HAP-1 (cell line): Measurements from ENCODE around the gene MEF2B.
"Not testable (repeated sequence)": the region's sequence is repeated elsewhere in the genome, so short reads cannot be mapped to it uniquely, and the experiment has no call there.

Source experiments
- DNase-seq, 2 experiments: peaks; one replicate each; pipeline ENCODE4 v3.0.0-alpha.2; 2016 to 2020; ENCODE audit warnings: low spot score in 2 of 2
- H3K27me3 ChIP-seq: fragments of 250-450 bp; sonication (Bioruptor Pico); 2 replicates; pipeline ENCODE4 v1.5.1; 2020; ENCODE audit warnings: low read depth, mild to moderate bottlenecking, moderate library complexity
- H3K36me3 ChIP-seq: fragments of 250-450 bp; sonication (Bioruptor Pico); replicated peaks from 2 replicates; pipeline ENCODE4 v1.5.1; 2020; ENCODE audit warnings: mild to moderate bottlenecking
- H3K4me1 ChIP-seq: fragments of 250-450 bp; sonication (Bioruptor Pico); 2 replicates; pipeline ENCODE4 v1.5.1; 2020; ENCODE audit warnings: mild to moderate bottlenecking
- H3K4me3 ChIP-seq: fragments of 250-450 bp; sonication (Bioruptor Pico); 2 replicates; pipeline ENCODE4 v1.5.1; 2020; ENCODE audit warnings: mild to moderate bottlenecking, moderate library complexity
- H3K9me3 ChIP-seq: fragments of 250-450 bp; sonication (Bioruptor Pico); 2 replicates; pipeline ENCODE4 v1.5.1; 2020; ENCODE audit warnings: mild to moderate bottlenecking, moderate library complexity
- in situ Hi-C: fragments of 300-500 bp; cut with MboI; formaldehyde crosslinking; loops from 3 replicates; pipeline ENCODE4 v1.14.3; 2020; ENCODE audit warnings: low sequenced_read_pairs, inconsistent platforms, mixed read lengths

The MEF2B gene

GRCh38 chr19:19181488-19181998 lies 11.5 kb upstream of the MEF2B start:
- in situ Hi-C loops = no loop called here
- Histone ChIP-seq H3K9me3 (no peaks in the 10 kb centered on the region), H3K4me3 (no peak overlapping the region), H3K4me1 (no peaks in the 10 kb centered on the region), H3K36me3 (peaks cover 23% of the 10 kb centered on the region), H3K27me3 (no peaks in the 10 kb centered on the region)
- DNase-seq = no peak

- no peaks in the 10 kb centered on the region for H3K27me3 ChIP-seq
These were observed 9.7 kb upstream of the MEF2B start for GRCh38 chr19:19179548-19180441.

GRCh38 chr19:19176950-19177349 lies 6.9 kb upstream of the MEF2B start:
- Histone ChIP-seq H3K36me3 (peaks cover 3% of the 10 kb centered on the region; the same call in 1 of the 2 replicates), H3K9me3 (no peaks in the 10 kb centered on the region), H3K4me1 (no peaks in the 10 kb centered on the region; the same call in 1 of the 2 replicates), H3K27me3 (no peaks in the 10 kb centered on the region), H3K4me3 (no peak overlapping the region)
- in situ Hi-C loops = no loop called here
- DNase-seq = no peak

More at GRCh38 chr19:19179548-19180441, 9.7 kb upstream of the MEF2B start:
- Histone ChIP-seq H3K9me3 (no peaks in the 10 kb centered on the region), H3K36me3 (peaks cover 11% of the 10 kb centered on the region; the same call in 1 of the 2 replicates), H3K4me3 (no peak overlapping the region), H3K4me1 (no peaks in the 10 kb centered on the region; the same call in 1 of the 2 replicates)
- DNase-seq = no peak
- in situ Hi-C loops = no loop called here

GRCh38 chr19:19173243-19173642 lies 3.2 kb upstream of the MEF2B start:
- H3K9me3 ChIP-seq, H3K36me3 ChIP-seq, H3K27me3 ChIP-seq, in situ Hi-C loops, DNase-seq, H3K4me1 ChIP-seq, H3K4me3 ChIP-seq: not testable (repeated sequence)

GRCh38 chr19:19171821-19172532 lies 1.9 kb upstream of the MEF2B start:
- Histone ChIP-seq H3K9me3 (no peaks in the 10 kb centered on the region), H3K4me3 (no peak overlapping the region), H3K4me1 (no peaks in the 10 kb centered on the region; the same call in 1 of the 2 replicates), H3K27me3 (no peaks in the 10 kb centered on the region), H3K36me3 (no peaks in the 10 kb centered on the region)
- DNase-seq = no peak
- in situ Hi-C loops = no loop called here

DNA sequence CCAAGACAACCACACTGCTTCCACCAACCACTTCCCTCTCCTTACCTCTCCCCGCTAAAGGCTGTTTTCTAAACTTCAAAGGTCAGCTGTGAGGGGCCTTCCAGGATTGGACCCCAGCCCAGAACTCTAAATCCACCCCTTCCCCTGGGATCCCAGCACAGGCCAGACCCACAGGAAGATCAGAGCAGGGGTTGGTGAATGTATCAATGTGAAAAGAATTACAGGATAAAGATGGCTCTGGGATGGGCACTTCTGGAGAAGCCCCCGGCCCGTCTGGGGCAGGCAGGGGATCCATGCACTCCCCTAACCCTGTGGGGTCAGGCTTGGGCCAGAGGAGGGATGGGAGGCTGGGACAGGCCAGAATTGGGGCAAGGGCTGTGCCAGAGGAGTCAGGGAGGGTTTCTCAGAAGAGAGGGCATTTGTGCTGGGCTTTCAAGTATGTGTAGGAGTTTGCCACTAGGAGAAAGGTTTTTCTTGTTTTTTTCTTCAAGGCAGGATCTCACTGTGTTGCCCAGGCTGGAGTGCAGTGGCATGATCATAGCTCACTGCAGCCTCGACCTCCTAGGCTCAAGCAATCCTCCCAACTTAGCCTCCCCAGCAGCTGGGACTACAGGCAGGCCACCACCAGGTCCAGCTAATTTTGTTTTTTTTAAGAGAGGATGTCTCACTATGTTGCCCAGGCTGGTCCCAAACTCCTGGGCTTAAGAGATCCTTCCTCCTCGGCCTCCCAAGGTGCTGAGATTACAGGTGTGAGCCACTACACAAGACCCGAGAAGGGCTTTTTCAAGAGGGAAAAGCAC lies 1.0 kb upstream of the MEF2B start:
- H3K4me3 ChIP-seq = no peak overlapping the region
- DNase-seq = no peak
- H3K9me3 ChIP-seq = no peaks in the 10 kb centered on the region
- H3K27me3 ChIP-seq = no peaks in the 10 kb centered on the region
- H3K36me3 ChIP-seq = no peaks in the 10 kb centered on the region
- H3K4me1 ChIP-seq = no peaks in the 10 kb centered on the region; the same call in 1 of the 2 replicates
- in situ Hi-C loops = no loop called here

GRCh38 chr19:19169236-19170052 lies 619 bp downstream of the MEF2B start:
- H3K4me1 ChIP-seq = no peaks in the 10 kb centered on the region
- H3K9me3 ChIP-seq = no peaks in the 10 kb centered on the region
- in situ Hi-C loops = no loop called here
- DNase-seq = no peak
- H3K4me3 ChIP-seq = no peak overlapping the region
- no peaks in the 10 kb centered on the region for H3K36me3 ChIP-seq
- no peaks in the 10 kb centered on the region for H3K27me3 ChIP-seq

- Histone ChIP-seq H3K36me3 (no peaks in the 10 kb centered on the region), H3K4me3 (no peak overlapping the region), H3K9me3 (no peaks in the 10 kb centered on the region), H3K4me1 (no peaks in the 10 kb centered on the region), H3K27me3 (no peaks in the 10 kb centered on the region)
- in situ Hi-C loops = no loop called here
- no peak for DNase-seq
These were observed 2.5 kb downstream of the MEF2B start for GRCh38 chr19:19167612-19168011.

DNA sequence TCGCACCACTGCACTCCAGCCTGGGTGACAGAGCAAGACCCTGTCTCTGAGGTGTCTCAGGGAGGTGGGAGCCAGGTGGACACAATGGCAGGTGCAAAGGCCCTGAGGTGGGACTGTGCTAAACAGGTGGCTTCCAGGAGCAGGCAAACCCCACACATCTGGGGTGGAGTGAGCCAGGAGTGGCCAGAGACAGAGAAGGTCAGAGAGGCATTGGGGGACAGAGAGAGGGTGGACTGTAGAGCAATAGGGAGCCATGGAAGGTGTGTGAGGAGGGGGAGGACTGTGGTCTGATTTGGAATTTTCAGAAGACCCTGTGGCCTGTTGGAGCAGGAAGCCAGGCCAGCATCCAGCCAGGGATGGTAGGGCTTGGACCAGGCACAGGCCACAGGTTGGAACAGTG lies 4.7 kb downstream of the MEF2B start:
- in situ Hi-C loops = no loop called here
- no peaks in the 10 kb centered on the region for H3K27me3 ChIP-seq
- no peaks in the 10 kb centered on the region for H3K36me3 ChIP-seq
- H3K9me3 ChIP-seq = no peaks in the 10 kb centered on the region
- H3K4me3 ChIP-seq = no peak overlapping the region
- no peak for DNase-seq
- no peaks in the 10 kb centered on the region for H3K4me1 ChIP-seq

DNA sequence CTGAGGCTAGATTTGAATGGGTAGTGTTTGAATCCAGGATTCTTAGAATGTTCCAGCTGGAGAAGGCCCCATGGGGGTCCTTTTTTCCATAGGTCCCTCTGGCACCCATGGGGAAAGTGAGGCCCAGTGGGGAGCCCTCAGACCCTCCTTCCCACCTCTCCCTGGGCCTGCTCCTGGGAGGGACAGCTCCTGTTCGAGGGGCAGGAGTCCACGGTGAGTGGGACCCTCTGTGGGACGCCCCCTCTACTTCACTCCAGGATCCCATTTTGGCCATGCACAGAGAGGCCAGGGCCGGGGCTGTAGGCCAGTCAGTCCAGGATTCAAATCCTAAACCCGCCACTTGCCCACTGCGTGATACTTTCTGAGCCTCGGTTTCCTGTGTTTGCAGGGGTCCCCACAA lies 7.6 kb downstream of the MEF2B start:
- no peak overlapping the region for H3K4me3 ChIP-seq
- H3K27me3 ChIP-seq = no peaks in the 10 kb centered on the region
- DNase-seq = no peak
- H3K36me3 ChIP-seq = no peaks in the 10 kb centered on the region
- H3K9me3 ChIP-seq = no peaks in the 10 kb centered on the region
- in situ Hi-C loops = no loop called here
- H3K4me1 ChIP-seq = no peaks in the 10 kb centered on the region

- no peaks in the 10 kb centered on the region for H3K9me3 ChIP-seq
- H3K4me3 ChIP-seq = no peak overlapping the region
- H3K36me3 ChIP-seq = no peaks in the 10 kb centered on the region
- H3K27me3 ChIP-seq = no peaks in the 10 kb centered on the region
- H3K4me1 ChIP-seq = no peaks in the 10 kb centered on the region
- in situ Hi-C loops = no loop called here
- no peak for DNase-seq
These were observed 9.5 kb downstream of the MEF2B start for GRCh38 chr19:19160461-19161035.

DNA sequence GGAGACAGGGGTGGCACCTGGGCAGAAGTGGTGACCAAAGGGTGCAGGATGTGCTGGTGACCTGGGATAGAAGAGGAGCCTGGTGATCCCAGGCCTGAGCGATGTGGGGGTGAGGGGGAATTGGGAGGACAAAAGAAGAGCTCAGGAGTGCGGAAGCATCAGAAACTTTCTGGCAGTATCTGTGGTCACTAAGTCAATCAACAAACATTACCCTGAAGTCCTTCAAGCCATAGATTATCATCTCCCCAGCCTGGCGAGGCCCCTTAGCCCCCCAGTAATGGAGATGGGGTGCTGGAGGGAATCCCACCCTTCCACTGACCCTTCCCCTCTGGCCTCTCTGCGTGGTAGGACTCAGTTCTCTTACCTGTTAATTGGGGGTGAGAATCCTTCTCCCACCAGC lies 10.5 kb downstream of the MEF2B start:
- H3K4me1 ChIP-seq = no peaks in the 10 kb centered on the region
- DNase-seq = no peak
- H3K27me3 ChIP-seq = no peaks in the 10 kb centered on the region
- H3K4me3 ChIP-seq = no peak overlapping the region
- H3K9me3 ChIP-seq = no peaks in the 10 kb centered on the region
- H3K36me3 ChIP-seq = no peaks in the 10 kb centered on the region
- in situ Hi-C loops = no loop called here
